C4-2B (cell line): ENCODE data around the gene STK32C.

Experiments
- H3K27ac ChIP-seq: fragments of 450-650 bp; 2 replicates; pipeline ENCODE4 v1.5.1; 2017
- CTCF ChIP-seq: fragments of 450-650 bp; conservative IDR thresholded peaks from 2 replicates; pipeline ENCODE4 v1.5.1; 2017; ENCODE audit warnings: mild to moderate bottlenecking
- ZFX ChIP-seq: fragments of 450-650 bp; IDR thresholded peaks from 2 replicates; pipeline ENCODE4 v1.6.1; 2017

The STK32C gene

GRCh38 chr10:132186488-132187429, 121.0 kb downstream of the STK32C start, which contains the start of gene DPYSL4:
Gene DPYSL4, plus strand, starts transcription at chr10:132186948. Its CDS starts 116 bp downstream, at chr10:132187064.
- no peak within 1 kb of the TSS for H3K27ac ChIP-seq
- no peak for TF ChIP-seq CTCF
- TF ChIP-seq ZFX: no peak

- H3K27ac ChIP-seq: no peak overlapping the region
- no peak for TF ChIP-seq ZFX
Observed at GRCh38 chr10:132185601-132186487, 121.9 kb downstream of the STK32C start.

- TF ChIP-seq ZFX (no peak), CTCF (no peak)
- no peak overlapping the region for H3K27ac ChIP-seq
Observed at GRCh38 chr10:132184816-132185593, 122.7 kb downstream of the STK32C start.

DNA sequence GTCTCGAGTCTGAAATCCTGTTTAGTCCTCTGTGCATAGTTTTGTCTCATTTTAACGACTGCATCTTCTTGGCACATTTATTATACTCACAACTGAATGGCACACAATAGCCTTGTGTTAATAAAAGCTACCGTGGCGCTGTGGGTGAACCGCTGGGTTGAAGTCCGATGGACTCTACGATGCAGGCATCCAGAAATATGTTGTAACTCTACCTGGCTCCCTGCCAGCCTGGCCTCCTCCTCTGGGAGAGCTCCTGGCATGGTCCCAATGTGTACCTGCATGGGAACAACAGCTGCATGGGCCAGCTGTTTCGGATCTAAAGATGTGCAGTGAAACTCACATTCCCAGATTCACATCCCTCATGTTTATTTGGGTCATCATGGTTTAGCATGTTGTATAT, 124.7 kb downstream of the STK32C start:
- no peak for TF ChIP-seq ZFX
- TF ChIP-seq CTCF: no peak
- H3K27ac ChIP-seq: no peak overlapping the region

- TF ChIP-seq ZFX: no peak
- TF ChIP-seq CTCF: no peak
- H3K27ac ChIP-seq: no peak overlapping the region
Observed at GRCh38 chr10:132182591-132182990, 125.2 kb downstream of the STK32C start.

DNA sequence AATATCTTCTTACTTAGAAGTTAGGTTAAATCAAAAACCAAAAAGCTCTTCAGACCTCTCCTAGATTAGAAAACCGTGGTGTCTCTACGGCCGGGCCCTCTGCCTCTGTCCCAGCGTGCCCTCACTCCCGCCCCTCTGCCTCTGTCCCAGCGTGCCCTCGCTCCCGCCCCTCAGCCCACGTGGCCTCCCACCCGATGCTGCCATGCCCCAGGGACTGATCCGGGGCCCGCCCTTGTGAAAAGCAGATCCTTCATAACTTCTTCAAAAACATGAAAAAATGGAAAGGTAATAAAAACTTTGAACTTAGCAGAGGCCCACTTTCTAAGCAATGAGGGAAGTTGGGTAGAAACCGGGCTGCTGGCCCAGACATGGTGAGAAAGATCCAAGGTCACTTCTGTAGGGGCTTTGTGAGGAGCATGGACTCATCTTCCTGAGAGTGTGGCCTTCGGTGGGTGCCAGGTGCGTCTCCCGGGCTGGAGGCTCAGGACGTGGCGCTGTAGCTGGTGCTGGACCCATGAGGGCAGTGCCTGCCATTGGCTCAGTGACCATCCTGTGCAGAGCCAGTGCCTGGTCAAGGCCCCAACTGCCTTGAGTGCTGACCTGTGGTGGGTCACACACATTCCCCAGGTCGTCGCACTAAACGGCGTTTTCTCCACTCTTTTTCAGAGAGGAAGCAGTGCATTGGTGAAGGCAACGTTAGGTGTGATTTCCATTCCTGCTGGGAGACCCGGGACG, 125.9 kb downstream of the STK32C start:
- no peak overlapping the region for H3K27ac ChIP-seq
- TF ChIP-seq ZFX (no peak), CTCF (no peak)

DNA sequence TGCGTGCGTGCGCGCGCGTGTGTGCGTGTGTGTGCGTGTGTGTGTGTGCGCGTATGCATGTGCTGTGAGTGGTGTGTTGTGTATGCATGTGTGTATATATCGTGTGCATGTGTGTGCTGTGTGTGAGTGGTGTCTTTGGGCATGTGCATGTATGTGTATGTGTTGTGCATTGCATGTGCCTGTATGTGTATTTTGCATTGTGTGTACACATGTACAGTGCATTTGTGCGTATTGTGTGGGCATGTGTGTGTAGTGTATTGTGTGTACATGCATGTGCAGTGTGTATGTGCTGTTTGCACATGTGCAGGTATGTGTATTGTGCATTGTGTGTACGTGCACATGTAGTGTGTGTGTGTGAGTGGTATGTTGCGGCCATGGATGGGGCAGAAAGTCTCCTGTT, 127.0 kb downstream of the STK32C start:
- no peak for TF ChIP-seq CTCF
- no peak for TF ChIP-seq ZFX

More for the DNA sequence above, 127.0 kb downstream of the STK32C start:
- no peak overlapping the region for H3K27ac ChIP-seq
